Mesodermal cell (in vitro differentiated cells): ENCODE measurements around the gene HDAC11.
A peak's percentile ranks its signal among the peaks of the same experiment; 100 is the strongest.
"Not testable (repeated sequence)": the region's sequence is repeated elsewhere in the genome, so short reads cannot be mapped to it uniquely, and the experiment has no call there.

Experiments
- H3K27ac ChIP-seq: 2 replicates; pipeline ENCODE4 v1.7.0; 2013; ENCODE audit warnings: mild to moderate bottlenecking, low read depth, low read length, moderate library complexity; ENCODE audit not compliant: severe bottlenecking
- H3K36me3 ChIP-seq: 2 replicates; pipeline ENCODE4 v1.7.1; 2013; ENCODE audit warnings: mild to moderate bottlenecking, low read length, moderate library complexity; ENCODE audit not compliant: control insufficient read depth, insufficient read depth
- H3K4me1 ChIP-seq: one replicate; pipeline ENCODE4 v1.7.1; 2013; ENCODE audit warnings: mild to moderate bottlenecking, low read length; ENCODE audit not compliant: insufficient read depth, control insufficient read depth, poor library complexity, severe bottlenecking
- H3K4me3 ChIP-seq: 2 replicates; pipeline ENCODE4 v1.7.0; 2013; ENCODE audit warnings: low read length, control low read depth, mild to moderate bottlenecking; ENCODE audit not compliant: insufficient read depth, poor library complexity, severe bottlenecking; ENCODE audit errors: extremely low read depth
- H3K9me3 ChIP-seq: 2 replicates; pipeline ENCODE4 v1.7.1; 2013; ENCODE audit warnings: mild to moderate bottlenecking, low read length, moderate library complexity; ENCODE audit not compliant: control insufficient read depth
- WGBS, 2 experiments: methylation state at CpG; one replicate each; pipeline ENCODE4 v1.1.5; 2013; ENCODE audit warnings: missing lambda C conversion rate in 2 of 2; ENCODE audit not compliant: insufficient coverage in 2 of 2; 5-methylcytosine and 5-hydroxymethylcytosine counted together

HDAC11 gene

GRCh38 chr3:13518516-13518953 lies 38.4 kb downstream of the HDAC11 start:
- 92 to 93% methylated on average over 12 to 15 of the region's 15 CpGs for WGBS, 2 experiments

GRCh38 chr3:13519006-13519791 lies 39.1 kb downstream of the HDAC11 start:
- peaks cover 34% of the 10 kb centered on the region for H3K4me1 ChIP-seq
- no peaks in the 10 kb centered on the region for H3K36me3 ChIP-seq
- 86 to 88% methylated on average over 12 to 15 of the region's 19 CpGs for WGBS, 2 experiments

More at GRCh38 chr3:13518516-13518953, 38.4 kb downstream of the HDAC11 start:
- H3K27ac ChIP-seq = no peak overlapping the region
- H3K9me3 ChIP-seq = peaks cover 13% of the 10 kb centered on the region
- no peak overlapping the region for H3K4me3 ChIP-seq
- peaks cover 40% of the 10 kb centered on the region for H3K4me1 ChIP-seq
- no peaks in the 10 kb centered on the region for H3K36me3 ChIP-seq

GRCh38 chr3:13520326-13520880 lies 40.3 kb downstream of the HDAC11 start:
- no peak overlapping the region for H3K27ac ChIP-seq
- H3K4me1 ChIP-seq = peaks cover 24% of the 10 kb centered on the region
- no peaks in the 10 kb centered on the region for H3K36me3 ChIP-seq
- H3K9me3 ChIP-seq = peaks cover 13% of the 10 kb centered on the region
- 87 to 92% methylated on average over 7 of the region's 9 CpGs for WGBS, 2 experiments
- no peak overlapping the region for H3K4me3 ChIP-seq

More at GRCh38 chr3:13519006-13519791, 39.1 kb downstream of the HDAC11 start:
- Histone ChIP-seq H3K27ac (no peak overlapping the region), H3K4me3 (no peak overlapping the region), H3K9me3 (peaks cover 13% of the 10 kb centered on the region)

- Histone ChIP-seq H3K4me1 (peaks cover 24% of the 10 kb centered on the region), H3K9me3 (peaks cover 13% of the 10 kb centered on the region), H3K27ac (no peak overlapping the region), H3K36me3 (no peaks in the 10 kb centered on the region), H3K4me3 (no peak overlapping the region)
- WGBS, 2 experiments = 41 to 67% methylated on average over 3 to 4 of the region's 6 CpGs
Observed at GRCh38 chr3:13521309-13521708, 41.2 kb downstream of the HDAC11 start.

DNA sequence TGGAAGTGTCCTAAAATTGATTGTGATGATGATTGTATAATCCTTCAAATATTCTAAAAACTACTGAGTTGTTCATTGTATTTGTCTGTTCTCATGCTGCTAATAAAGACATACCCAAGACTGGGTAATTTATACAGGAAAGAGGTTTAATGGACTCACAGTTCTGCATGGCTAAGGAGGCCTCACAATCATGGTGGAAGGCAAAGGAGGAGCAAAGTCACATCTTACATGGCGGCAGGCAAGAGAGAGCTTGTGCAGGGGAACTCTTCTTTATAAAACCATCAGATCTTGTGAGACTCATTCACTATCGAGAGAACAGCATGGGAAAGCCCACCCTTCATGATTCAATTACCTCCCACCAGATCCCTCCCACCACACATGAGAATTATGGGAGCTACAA lies 41.6 kb downstream of the HDAC11 start:
- not testable (repeated sequence) for H3K27ac ChIP-seq, H3K36me3 ChIP-seq, H3K4me3 ChIP-seq
- H3K9me3 ChIP-seq = peaks cover 13% of the 10 kb centered on the region
- 72 to 89% methylated on average over 1 to 2 of the region's 2 CpGs for WGBS, 2 experiments
- H3K4me1 ChIP-seq = peaks cover 23% of the 10 kb centered on the region

DNA sequence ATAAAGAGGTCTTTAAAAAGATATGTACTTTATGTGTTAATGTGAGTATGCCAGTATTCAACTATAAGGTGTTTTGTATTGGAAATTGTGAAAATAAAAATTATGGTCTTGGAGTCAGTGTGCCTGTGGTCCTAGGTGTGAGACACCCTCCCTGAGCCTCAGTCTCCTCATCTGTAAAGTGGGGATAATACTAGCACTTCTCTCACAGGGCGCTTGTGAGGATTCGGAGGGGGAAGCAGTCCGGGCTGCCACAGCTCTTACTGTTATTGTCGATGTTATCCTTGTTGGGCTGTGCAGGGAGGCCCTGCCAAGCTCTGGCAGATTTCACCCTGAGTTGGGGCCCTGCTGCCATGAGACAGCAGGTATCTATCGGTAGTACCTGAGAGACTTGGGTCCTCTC lies 42.1 kb downstream of the HDAC11 start:
- Histone ChIP-seq H3K9me3 (peaks cover 13% of the 10 kb centered on the region), H3K27ac (no peak overlapping the region), H3K4me3 (no peak overlapping the region), H3K4me1 (peaks cover 23% of the 10 kb centered on the region), H3K36me3 (no peaks in the 10 kb centered on the region)
- WGBS, 2 experiments = 91 to 98% methylated on average over 5 of the region's 5 CpGs

GRCh38 chr3:13524979-13525669 lies 45.0 kb downstream of the HDAC11 start:
- no peak overlapping the region for H3K4me3 ChIP-seq
- peaks cover 11% of the 10 kb centered on the region for H3K4me1 ChIP-seq
- no peak overlapping the region for H3K27ac ChIP-seq
- no peaks in the 10 kb centered on the region for H3K36me3 ChIP-seq
- 85 to 94% methylated on average over 6 of the region's 10 CpGs for WGBS, 2 experiments
- H3K9me3 ChIP-seq = peaks cover 13% of the 10 kb centered on the region

- H3K4me1 ChIP-seq = peaks cover 11% of the 10 kb centered on the region
- peaks cover 13% of the 10 kb centered on the region for H3K9me3 ChIP-seq
- no peaks in the 10 kb centered on the region for H3K36me3 ChIP-seq
- 65 to 71% methylated on average over 19 to 20 of the region's 20 CpGs for WGBS, 2 experiments
- H3K27ac ChIP-seq = peak overlapping the region; percentile 71
- no peak overlapping the region for H3K4me3 ChIP-seq
Observed at GRCh38 chr3:13525827-13526625, 45.9 kb downstream of the HDAC11 start.

DNA sequence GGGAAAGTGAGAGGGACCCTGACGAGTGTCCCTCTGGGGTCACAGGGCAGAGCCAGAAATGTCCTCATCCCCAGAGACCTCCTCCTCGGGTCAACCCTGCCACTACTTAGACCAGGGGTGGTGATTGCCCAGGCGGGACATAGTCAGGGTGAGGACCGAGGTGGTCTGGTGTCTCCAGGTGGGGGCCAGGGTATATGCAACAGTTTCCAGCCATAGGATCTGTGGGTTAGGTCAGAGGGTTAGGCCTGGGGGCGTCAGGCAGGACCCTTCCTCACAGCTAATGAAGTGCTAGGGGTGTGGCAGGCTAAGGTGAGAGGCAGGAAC lies 46.5 kb downstream of the HDAC11 start:
- Histone ChIP-seq H3K27ac (no peak overlapping the region), H3K36me3 (no peaks in the 10 kb centered on the region), H3K4me3 (no peak overlapping the region), H3K9me3 (peaks cover 9% of the 10 kb centered on the region), H3K4me1 (peaks cover 11% of the 10 kb centered on the region)
- 86% methylated on average over 1 to 3 of the region's 5 CpGs for WGBS, 2 experiments

DNA sequence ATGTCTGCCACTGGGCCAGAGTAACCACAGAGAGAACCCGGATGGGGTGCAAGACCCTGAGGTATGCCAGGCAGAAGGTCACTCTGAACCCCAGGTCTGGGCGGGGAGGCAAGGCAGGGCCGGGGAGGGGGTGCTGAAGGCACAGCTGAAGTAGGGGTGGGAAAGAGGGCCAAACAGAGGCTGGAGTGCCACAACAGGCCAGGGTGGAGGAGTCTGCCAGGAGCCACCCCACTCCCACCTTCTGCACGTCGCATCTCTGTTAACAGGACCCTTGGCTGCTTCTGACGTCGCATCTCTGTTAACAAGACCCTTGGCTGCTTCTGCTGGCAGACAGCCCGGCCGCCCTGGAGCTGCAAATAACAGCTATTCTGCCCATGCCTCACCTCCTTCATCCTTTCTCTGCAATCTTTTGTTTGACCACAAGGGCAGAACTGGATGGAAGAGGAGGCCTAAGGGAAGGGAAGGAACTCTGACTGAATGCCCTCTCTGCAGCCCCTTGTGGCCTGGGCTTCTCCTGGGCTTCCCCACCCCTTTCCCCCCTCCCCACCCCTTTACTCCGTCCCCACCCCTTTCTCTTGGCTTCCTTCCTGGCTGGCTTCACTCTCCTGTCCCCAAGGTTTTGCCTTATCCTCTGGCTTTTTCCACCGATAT lies 48.2 kb downstream of the HDAC11 start:
- WGBS, 2 experiments = 61 to 71% methylated on average over 8 to 10 of the region's 11 CpGs
- Histone ChIP-seq H3K9me3 (no peaks in the 10 kb centered on the region), H3K4me1 (peaks cover 11% of the 10 kb centered on the region), H3K36me3 (no peaks in the 10 kb centered on the region), H3K27ac (no peak overlapping the region), H3K4me3 (no peak overlapping the region)
